RKO (cell line): ENCODE measurements around the gene KAT6B.
A peak's percentile ranks its signal among the peaks of the same experiment; 100 is the strongest.

ENCODE experiments used
- DNase-seq: peaks from one replicate; pipeline ENCODE4 v3.0.0-alpha.2; 2016; ENCODE audit warnings: low spot score

Gene KAT6B

DNA sequence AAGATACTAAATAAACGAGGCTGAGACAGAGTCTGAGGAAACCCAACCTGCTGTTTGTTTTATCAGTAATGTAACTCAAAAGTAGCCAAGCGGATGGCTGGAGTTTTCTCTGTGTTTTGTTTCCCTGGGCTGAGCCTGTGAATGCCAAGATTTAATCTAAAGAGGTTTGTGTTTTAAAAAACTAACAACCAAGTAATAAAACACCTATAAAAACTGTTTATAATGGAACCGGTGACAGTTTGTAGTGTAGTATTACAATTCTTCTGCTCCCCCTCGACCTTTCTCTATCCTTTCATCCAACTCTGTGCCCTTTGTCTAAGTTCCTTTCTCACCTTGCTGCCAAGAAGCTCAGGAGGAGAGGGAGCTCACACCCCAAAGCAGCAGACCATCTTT is 2.6 kb upstream of the KAT6B start:
- no peak for DNase-seq

DNA sequence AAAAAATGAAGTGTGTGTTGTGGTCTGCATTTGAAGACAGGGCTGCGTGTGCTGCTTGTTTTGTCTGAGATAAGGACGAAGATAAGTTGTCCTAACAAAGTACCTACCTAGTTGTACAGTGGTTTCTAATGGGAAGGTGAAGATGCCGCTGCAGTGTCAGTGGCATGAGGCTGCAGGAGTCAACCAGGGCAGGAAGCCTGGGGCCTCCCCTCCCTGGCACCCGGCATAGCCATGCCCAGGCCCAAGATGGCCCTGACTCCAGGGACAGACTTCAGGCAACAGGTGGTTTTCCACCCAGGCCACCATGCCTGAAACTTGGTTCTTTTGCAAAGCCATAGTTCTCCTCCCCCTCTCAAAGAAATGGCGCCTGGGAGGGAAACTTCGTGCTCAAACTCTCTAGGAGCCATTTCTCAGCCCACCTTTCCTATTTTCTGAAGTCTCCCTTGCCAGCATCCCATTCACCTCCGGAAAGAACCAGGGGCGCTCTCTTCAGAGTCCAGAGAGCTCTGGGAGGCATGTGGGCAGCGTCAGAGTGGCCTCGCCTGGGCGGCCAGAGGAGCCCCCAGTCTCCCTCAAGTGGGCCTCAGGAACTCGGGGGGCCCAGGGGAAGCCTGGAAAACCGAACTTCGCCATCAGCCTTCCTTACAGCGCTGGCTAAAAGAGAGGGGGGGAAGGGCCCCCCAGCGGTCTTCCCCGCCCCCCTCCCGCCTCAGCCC is 2.1 kb upstream of the KAT6B start:
- no peak for DNase-seq

DNA sequence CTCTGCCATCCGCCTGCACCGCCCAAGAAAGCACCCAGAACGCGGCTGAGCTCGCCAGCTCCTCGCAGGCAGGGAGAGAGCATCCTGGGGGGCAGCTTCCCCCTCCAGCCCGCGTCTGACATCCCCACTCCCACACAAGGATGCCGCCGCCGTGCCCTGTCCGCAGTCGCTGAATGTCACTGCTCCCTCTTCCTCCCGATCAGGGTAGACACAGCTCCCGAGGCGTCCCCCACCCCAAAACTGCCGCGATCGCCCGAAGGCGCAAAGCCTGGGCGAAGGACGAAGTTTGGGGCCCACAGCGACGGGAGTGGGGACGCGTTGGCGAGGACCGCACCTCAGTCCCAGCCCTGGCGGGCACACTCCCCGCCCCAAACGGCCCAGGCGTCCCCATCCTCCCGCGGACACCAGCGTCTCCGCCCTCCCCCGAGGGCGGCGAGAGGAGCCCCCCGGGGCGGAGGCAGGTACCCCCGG is 1.5 kb upstream of the KAT6B start:
- peak; percentile 31 for DNase-seq

DNA sequence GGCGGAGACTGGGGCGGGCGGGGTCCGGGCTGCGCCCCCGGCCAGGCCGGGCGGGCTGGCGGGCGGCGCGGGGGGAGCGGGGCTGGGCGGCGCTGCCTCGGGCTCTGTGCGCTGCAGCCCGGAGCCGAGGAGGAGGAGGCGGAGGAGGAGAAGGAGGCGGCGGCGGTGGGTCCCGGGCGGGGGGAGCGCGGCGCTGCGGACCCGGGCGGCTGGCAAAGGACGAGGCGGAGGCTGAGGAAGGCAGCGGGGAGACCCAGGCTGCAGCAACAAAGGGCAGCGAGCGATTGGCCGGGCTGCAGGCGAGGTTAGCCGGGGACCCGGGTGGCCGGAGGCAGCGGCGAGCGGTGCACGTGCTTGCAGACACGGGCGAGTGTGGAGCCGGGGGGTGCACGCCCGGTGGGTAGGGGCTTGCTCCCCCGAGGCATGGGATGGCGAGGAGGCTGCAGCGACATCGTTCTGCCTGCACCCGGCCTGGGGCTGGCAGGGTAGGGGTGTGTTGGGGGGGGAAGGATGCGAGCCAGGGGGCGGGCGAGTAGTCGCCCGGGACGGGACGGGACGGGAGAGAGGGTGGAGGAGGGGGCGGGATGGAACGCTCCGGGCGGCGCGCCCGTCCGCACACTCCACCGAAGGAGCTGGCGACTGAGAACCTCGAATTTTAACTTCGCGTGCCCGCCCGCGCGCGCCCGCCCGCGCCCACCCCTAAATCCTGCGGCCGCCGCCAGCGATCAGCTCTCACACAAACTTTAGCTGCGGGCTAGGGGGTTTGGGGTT is 844 bp upstream of the KAT6B start:
- peak; percentile 14 for DNase-seq

DNA sequence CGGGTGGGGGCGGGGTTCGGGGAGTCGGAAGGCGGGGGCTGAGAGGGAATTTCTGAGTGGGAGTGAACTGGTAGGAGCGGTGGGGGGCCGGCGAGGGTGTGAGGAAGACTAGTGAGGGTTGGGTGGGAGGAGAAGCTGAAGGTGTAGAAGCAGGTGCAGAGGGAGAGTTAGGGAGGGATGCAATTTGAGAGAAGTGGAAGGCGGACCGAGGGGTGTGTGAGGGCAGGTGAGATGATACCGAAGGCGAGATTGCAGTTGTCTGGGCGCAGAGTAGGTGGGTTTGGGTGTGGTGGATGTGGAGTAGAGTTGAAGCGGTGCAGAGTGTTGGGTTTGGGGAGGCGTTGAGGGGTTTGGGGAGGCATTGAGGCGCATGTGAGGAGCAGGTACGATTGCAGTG is 643 bp downstream of the KAT6B start:
- no peak for DNase-seq

DNA sequence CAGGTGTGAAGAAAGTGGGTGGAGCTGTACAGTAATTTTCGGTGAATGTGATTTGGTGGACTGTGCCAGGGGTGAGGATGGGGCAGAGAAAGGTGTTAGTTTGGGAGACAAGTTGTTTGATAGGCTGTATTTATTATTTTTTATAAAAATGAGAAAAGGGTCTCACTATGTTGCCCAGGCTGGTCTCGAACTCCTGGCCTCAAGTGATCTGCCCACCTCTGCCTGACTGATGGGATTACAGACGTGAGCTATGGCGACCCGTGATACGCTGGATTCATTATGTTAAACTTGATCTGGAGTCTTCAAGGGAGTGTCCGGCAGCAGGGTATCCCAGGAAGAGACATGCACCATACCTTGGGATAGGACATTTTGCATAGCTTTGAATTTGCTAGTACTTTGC is 1.3 kb downstream of the KAT6B start:
- DNase-seq = no peak

DNA sequence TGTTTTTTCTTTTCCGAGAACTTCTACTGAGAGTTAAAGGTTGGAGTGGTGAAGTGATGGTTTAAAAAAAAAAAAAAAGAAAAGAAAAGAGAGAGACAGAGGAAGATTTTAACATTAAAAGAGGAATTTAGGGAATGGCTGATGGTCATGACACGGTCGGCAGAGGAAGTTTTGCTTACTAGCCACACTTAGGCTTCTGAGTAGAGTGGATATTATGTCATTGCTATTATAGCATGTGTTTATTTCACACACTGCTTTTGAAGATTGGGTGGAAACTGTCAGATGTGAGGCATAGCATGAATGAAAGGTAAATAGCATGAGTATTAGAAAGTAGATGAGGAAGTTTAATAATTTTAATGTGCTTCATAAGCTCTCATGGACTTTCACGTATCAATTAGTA is 2.5 kb downstream of the KAT6B start:
- DNase-seq = no peak

DNA sequence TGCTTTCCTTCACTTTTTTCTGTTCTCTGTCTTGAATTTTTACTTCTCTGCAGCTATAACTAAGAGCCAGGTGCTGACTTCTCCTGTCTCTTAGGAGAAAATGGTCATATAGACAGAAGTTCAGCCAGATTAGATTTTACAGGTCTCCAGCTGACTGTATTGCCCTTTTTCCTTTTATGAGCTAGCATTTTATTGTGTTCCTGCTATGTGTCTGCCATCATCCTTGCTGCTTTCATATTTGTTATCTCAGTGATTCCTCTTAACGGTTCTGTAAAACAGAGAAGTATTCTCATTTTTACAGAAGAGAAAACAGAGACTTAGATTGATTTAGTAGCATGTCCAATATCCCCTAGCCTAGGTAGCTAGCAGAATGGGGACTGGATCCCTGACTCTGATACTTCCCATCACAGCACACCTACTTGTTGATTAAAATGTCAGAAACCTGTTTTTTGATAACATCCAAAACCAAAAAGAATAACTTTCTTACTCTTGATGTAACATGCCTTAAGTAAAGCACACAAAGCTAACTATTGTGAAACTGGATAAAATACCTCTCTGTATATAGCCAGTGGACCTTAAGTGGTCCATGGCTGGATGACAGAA is 5.2 kb downstream of the KAT6B start:
- no peak for DNase-seq

DNA sequence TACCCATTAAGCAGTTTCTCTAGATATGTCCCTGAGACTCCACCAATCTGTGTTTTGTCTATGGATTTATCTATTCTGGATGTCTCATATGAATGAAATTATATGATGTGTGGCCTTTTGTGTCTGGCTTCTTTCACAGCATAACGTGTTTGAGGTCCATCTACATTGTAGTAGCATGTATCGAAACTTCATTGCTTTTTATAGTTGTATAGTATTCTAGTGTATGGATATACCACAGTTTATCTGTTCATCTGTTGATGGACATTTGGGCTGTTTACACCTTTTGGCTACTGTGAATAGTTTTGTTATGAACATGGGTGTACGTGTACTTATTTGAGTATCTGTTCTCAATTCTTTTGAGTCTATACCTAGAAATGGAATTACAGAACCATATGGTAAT is 9.6 kb downstream of the KAT6B start:
- DNase-seq = no peak

DNA sequence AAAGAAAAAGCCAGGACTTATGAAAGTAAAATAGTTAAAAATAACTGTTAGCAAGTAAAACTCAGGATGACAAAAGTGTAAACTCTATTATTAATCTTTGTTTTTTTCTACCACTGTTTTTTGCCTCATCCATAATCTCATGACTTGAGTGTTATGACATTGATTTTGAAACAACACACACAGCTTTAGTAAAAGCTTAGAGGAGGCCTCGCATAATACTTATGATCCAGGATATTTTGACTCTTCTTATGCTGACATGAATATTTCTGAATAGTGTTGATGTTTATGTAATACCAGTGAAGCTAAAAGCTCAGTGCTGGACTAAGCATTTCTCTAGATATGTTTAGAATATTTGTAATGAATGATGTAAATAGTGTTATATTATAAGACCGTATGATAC is 10.5 kb downstream of the KAT6B start:
- no peak for DNase-seq

DNA sequence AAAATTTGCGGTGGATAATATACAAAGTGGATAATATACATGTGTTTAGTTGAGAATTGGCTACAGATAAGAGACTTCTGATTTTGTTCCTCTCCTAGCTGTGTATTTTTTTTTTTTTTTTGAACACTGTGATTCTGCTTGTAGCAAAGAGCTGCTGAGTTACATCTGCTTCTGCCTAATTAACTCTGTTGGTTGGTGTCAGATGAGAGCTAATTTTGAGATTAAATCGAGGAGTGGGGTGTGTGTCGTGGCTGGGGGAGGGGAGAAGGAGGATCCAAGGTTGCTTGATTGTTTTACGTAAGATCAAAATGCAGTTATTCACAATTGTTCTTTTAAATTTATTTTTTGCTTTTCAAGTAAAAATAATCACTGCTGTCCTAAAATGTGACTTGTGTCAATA is 11.3 kb downstream of the KAT6B start:
- DNase-seq = no peak

DNA sequence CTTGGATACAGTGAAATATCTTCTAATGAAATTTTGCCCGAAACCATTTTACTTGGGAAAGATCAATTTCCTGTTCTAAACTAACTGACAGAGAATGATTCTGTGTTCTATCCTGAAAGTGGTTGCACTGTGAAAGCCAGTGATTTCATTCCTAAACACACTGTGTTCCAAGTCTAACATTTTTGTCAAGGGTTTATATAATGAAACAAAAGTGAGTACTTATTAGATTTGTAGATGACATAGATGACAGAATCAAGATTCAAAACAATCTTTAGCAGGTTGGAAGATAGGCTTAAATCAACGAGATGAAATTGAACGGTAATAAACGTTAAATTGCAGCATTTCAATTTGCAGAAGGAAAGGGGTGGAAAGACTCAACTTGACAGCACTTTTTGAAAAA is 13.3 kb downstream of the KAT6B start:
- DNase-seq = no peak

DNA sequence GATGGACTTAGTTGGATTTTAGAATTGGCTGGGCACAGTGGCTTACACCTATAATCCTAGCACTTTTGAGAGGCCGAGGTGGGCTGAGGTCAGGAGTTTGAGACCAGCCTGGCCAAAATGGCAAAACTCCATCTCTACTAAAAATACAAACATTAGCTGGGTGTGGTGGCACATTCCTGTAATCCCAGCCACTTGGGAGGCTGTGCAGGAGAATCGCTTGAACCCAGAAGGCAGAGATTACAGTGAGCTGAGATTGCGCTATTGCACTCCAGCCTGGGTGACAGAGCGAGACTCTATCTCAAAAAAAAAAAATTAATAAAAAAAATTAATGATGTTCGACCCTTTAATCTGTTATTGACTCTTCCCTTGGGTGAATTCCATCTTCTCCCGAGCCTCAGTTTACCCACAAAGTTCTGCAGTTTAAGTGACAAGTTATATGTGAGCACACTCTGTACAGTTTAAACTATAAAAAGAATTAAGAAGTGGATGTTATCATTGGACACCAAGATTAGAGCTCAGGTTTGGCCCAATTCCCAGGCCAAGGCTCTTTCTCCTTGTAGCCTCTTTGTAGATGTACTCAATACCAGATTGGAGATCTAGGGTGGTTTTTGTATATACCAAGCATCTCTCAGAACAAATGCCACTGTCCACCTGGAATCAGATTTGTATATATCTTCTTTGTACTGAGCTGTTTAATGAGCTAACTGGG is 15.0 kb downstream of the KAT6B start:
- DNase-seq = no peak

DNA sequence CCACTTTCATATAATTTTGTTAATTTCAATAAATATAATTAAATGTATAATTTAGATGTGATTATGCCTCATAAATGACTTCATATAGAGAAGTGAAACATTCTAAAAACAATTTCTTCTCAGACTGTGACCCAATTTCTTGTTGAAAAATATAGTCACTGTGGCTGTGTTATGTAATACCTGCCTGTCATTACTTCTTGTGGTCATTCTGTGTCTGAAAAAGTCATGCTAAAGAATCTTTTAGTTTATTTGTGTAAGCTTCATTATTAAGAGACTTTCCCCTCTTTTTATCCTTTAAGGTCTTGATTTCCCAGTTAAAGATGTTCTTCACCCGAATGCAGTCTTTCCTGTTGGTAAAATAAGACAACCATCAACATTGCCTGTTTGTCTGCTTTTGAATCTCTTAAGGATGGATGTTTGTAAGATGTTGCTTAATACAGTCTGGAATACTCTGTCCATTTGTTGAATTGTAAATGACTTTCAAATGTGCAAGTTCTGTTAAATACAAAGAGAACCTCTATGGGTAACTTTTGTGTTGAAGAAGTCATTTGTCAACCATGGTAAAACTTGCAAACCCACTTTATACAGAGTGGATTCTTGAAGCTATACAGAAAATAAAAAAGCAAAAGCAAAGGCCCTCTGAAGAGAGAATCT is 16.0 kb downstream of the KAT6B start:
- DNase-seq = no peak

DNA sequence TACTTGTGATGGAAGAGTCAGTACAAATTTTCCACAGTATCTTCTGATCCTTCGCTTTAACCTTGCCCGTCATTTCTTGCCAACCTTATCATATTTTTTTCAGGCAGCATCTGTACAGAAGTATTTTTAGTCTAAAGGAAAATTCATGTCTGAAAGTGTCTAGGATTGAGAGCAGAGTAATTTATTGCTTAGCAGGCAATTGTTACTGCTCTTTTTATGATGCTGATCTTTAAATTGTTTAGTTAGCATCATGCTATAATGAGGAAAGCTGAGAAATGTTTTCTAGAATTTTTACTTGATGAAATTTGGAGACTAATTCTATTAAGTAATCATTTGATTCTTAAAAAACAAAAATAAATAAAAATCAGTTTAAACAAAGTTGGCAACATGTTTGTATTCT is 20.6 kb downstream of the KAT6B start:
- DNase-seq = no peak

DNA sequence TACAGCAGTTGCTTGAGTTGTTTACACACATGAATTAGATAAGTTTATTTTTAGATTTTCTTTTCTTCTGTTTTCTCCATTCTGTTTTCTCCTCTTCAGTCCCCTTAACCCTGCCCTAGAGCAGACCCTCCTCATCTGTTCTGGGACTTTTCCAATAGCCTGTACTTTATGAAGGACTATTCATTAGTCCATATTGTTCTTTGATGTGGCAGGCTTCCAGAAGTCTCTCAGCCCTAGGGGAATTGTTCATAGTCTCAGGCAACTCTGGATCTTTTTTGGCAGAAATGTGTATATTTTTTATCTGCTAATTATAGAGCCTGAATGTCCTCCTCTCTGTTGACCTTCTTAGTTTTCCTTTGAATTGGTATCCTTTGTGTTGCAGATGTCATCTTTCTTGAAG is 25.4 kb downstream of the KAT6B start:
- DNase-seq = no peak

DNA sequence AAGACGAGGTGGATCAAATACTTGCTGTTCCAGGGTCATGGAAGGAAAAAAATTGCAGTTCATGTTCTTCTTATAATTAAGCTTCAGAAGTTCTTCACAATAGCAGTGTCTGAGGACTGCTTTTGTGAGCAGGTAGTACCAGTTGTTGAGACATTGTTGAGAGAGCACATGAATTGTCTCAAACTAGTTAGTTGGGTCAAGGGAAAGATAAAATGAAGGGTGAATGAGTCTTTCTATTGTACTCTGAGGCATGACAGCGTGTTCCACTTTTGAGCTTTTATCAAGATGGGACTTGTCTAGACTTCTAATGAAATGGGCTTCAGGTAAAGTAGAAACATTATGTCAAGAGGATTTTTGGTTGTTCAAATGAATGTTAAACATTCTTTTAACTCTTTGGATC is 26.0 kb downstream of the KAT6B start:
- no peak for DNase-seq

DNA sequence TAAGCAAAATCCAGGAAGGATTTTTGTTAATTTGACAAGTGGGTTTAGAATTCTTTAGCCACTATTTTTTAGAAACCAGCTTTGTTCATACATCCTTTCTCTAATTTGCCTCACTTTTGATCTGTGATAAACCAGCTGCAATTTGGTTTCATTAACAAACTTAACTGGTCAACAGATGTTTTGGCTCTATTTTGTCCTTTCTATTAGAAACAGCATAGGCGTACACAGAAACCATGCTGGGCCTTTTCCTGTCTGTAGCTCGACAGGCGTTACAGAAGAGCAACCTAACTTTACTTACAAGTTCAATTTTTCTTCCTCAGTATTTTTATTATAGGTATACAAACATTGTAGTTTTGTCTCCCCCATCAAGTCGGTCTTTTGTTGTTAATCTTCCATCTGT is 28.2 kb downstream of the KAT6B start:
- no peak for DNase-seq

DNA sequence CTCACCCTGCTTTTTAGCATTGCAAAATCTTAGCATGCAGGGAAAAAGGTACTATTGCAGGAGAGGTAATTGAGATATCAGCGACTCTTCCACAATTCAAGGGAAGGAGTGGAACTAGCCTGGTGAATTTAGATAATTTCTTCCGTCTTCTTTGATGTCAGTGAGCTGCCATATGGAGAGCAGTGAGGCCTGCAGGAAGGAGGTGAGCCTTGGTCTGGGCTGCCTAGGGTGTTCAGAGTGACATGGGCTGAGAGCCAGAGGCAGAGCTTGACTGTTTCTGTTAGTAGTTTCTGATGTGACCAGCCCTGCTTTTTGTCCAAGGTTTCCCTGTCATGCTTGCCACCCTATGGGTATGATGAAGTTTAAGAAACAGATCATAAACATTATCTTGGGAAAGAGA is 28.6 kb downstream of the KAT6B start:
- DNase-seq = no peak

DNA sequence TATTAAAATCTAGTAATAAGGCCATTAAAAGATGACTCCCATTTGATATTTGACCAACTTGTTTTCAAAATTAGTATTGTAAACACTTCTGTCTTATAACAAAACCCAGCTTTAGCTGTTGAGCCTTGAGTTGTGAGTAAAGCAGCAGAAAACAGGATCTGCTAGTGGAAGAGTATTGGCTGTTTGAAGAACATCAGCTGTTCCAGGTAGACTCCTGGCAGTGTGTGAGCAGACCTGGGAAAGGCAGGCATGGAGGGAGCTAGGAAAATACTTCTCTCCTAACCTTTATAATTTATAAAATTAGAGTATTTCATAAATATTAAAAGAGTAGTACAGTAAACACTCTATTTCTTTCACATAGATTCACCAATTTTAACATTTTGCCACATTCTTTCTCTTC is 29.0 kb downstream of the KAT6B start:
- no peak for DNase-seq

DNA sequence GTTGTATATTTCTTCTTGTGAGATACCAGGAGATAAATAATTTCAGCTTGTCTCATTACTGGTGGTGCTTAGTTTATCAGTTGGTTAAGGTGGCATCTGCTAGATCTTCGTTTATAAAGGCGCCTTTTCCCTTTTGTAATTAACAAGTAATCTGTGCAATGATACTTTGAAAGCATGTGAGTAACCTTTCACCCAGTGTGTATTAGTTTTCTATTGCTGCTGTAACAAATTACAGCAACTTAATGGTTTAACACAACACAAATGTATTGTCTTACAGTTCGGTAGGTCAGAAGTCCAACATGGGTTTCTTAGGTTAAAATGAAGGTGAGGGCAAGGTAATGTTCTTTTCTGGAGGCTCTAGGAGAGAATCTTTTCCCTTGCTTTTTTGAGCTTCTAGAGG is 30.5 kb downstream of the KAT6B start:
- DNase-seq = no peak

DNA sequence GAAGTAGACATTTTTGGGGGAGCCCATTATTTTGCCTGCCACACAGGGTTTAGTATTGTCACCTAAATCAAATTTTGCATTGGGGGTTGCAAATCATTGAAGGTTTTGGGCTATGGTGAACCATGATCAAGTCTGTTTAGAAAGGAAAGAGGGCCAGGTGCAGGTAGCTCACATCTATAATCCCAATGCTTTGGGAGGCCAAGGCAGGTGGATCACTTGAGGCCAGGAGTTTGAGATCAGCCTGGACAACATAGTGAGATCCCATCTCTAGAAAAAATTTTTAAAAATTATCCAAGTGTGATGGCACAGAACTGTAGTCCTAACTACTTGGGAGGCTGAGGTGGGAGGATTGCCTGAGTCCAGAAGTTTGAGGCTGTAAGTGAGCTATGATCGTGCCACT is 31.2 kb downstream of the KAT6B start:
- no peak for DNase-seq
